IPS-NIHi7 (cell line): ENCODE results near the gene VPS37B.

Experiments used
- DNase-seq: peaks from one replicate; pipeline ENCODE4 v3.0.0; 2012; ENCODE audit warnings: mixed read lengths; ENCODE audit errors: extremely low spot score

VPS37B gene

GRCh38 chr12:122852336-122853275 lies 43.3 kb downstream of the VPS37B start:
- no peak for DNase-seq

- DNase-seq = no peak
Measured at GRCh38 chr12:122851820-122852219, 44.1 kb downstream of the VPS37B start.

- DNase-seq = no peak
Measured at GRCh38 chr12:122850695-122851350, 45.1 kb downstream of the VPS37B start.

GRCh38 chr12:122850048-122850445 lies 45.9 kb downstream of the VPS37B start:
- no peak for DNase-seq

- no peak for DNase-seq
Measured at GRCh38 chr12:122849352-122850047, 46.4 kb downstream of the VPS37B start.

- DNase-seq = no peak
Measured at GRCh38 chr12:122848471-122849351, 47.2 kb downstream of the VPS37B start.

- no peak for DNase-seq
Measured at GRCh38 chr12:122847921-122848421, 48.0 kb downstream of the VPS37B start.

- no peak for DNase-seq
Measured at GRCh38 chr12:122847516-122847836, 48.4 kb downstream of the VPS37B start.

- no peak for DNase-seq
Measured at GRCh38 chr12:122846622-122847515, 49.1 kb downstream of the VPS37B start.

- DNase-seq = no peak
Measured at GRCh38 chr12:122845865-122846621, 49.9 kb downstream of the VPS37B start.

- DNase-seq = no peak
Measured at GRCh38 chr12:122845041-122845864, 50.7 kb downstream of the VPS37B start.

GRCh38 chr12:122844366-122844971 lies 51.5 kb downstream of the VPS37B start:
- no peak for DNase-seq

- no peak for DNase-seq
Measured at GRCh38 chr12:122843455-122843854, 52.5 kb downstream of the VPS37B start.

GRCh38 chr12:122842505-122843405 lies 53.2 kb downstream of the VPS37B start:
- no peak for DNase-seq

GRCh38 chr12:122841544-122842321 lies 54.2 kb downstream of the VPS37B start:
- no peak for DNase-seq
